Retinal pigment epithelial cell (primary cell): ENCODE data around the gene SLITRK4.
A peak's percentile ranks its signal among the peaks of the same experiment; 100 is the strongest.

Experiments
- DNase-seq: peaks from one replicate; pipeline ENCODE4 v3.0.0-alpha.2; 2010; ENCODE audit warnings: low read depth
- H3K4me3 ChIP-seq: 2 replicates; pipeline ENCODE4 v1.5.1; 2011; ENCODE audit warnings: mild to moderate bottlenecking, low read length, control low read depth, moderate library complexity
- TF ChIP-seq, protein P1 (sequence below): conservative IDR thresholded peaks from 2 replicates; pipeline ENCODE4 v1.5.1; 2011; ENCODE audit warnings: low read depth, low read length, control low read depth, inconsistent platforms

The SLITRK4 gene

DNA sequence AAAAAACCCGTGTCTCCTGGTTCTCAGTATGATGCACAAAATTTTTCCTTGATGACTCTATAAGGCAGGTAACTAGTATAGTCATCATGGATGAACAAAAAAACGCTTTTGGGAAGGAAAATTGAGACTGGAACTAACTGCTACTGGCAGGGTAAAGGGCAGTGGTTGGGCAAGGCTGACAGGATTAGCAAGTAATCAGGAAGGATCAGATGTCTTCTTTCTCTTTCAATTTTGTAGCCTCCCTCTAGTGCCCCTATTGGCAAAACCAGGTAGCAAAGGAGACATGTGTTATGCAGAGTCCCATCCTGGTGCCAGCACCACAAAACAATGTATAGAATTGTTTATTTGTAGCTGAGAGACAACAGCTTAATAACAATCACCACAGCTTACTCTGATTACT lies 12.8 kb upstream of the SLITRK4 start:
- no peak for DNase-seq
- H3K4me3 ChIP-seq, result no peak overlapping the region
- TF ChIP-seq, protein P1, sequence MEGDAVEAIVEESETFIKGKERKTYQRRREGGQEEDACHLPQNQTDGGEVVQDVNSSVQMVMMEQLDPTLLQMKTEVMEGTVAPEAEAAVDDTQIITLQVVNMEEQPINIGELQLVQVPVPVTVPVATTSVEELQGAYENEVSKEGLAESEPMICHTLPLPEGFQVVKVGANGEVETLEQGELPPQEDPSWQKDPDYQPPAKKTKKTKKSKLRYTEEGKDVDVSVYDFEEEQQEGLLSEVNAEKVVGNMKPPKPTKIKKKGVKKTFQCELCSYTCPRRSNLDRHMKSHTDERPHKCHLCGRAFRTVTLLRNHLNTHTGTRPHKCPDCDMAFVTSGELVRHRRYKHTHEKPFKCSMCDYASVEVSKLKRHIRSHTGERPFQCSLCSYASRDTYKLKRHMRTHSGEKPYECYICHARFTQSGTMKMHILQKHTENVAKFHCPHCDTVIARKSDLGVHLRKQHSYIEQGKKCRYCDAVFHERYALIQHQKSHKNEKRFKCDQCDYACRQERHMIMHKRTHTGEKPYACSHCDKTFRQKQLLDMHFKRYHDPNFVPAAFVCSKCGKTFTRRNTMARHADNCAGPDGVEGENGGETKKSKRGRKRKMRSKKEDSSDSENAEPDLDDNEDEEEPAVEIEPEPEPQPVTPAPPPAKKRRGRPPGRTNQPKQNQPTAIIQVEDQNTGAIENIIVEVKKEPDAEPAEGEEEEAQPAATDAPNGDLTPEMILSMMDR, result peak; percentile 27

DNA sequence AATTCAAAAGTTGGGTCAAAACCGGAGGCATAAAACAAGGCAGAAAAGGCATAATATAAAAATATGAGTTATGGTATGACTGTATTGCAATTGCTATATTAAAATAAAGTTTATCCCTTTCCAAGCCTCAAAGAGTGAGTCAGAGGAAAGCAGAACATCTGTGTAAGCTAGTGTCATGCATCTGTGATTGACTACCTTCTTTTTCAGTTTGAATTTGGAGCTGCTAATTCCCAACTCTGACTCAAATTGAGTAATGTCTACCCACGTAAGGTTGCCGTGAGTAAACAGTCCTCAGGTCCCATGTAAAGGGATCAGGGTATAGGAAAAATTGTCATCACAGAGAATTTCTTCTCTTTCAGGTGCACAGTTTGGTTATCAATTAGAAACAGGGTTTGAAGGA lies 6.5 kb upstream of the SLITRK4 start:
- DNase-seq, result no peak
- TF ChIP-seq, protein P1, result no peak
- no peak overlapping the region for H3K4me3 ChIP-seq

DNA sequence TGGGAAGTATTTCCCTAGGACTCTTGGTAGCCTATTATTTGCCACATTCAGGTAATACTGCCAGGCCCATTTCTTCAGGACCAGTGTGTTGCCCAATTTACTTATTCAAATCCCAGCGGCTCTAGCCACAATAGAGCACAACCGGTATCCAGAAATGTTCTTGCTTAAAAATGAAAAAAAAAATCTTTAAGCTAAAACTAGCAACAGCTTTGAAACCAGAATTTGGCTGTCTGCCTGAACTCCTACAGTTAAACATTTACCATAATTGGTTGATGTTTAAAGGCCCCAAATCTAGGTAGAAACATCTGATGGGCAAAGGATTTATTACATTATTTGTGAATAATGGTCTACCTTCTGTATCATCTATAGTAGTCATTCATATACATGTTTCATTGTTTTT lies 930 bp upstream of the SLITRK4 start:
- TF ChIP-seq, protein P1, result no peak
- H3K4me3 ChIP-seq, result no peak overlapping the region
- no peak for DNase-seq

DNA sequence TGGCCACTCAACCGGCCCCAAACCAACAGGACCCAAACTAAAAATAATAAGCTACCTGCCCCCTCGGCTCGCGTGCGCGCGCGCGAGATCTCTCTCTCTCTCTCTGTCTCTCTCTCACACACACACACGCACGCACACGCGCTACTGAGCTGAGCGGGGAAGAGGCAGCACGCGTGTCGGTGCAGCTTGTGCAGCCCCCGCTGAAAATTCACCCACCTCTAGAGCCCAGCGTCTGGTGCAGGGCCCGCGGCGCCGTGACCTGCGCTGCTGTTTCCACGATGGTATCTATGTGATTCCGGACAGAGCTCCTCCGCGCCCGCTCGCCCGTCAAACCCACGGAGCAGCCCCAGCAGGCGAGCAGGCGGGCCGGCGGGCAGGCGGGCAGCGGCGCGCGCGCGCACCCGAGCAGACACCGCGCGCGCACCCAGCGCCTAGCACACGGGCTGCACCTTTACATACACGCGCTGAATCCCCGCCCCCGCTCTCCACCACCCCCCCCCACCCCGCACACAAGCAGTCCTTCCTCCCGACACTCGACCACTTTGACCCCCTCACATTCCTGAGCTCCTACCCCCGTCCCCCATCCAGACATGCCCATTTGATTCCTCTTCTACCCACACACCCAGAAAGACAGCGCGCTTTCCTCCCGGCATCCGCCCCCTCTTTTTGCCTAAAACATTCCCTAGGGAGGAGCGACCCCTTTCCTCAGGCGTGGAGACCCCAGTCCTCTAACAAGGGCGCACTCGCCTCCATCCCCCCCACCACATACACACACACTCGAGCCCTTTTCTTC lies 1.0 kb downstream of the SLITRK4 start:
- TF ChIP-seq, protein P1, result no peak
- no peak for DNase-seq
- peak overlapping the region; percentile 42 for H3K4me3 ChIP-seq

DNA sequence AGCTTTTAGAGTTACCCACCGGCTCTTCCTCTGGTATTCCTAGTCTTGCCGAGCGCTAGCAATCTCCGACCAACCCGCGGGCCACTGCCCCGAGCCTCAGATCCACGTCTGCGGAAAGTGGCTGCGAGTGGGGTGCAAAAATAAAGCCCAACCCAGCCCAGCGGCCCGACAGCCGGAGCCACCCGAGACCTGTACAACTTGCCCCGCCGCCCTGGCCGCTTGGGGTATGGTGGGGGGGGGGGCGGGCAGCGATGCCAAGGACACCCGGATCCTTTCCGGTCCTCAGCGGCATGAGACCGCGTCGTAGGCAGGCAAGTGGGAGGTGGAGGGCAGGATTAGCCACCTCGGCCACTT lies 1.6 kb downstream of the SLITRK4 start:
- DNase-seq, result no peak
- H3K4me3 ChIP-seq, result peak overlapping the region; percentile 40
- TF ChIP-seq, protein P1, result no peak

DNA sequence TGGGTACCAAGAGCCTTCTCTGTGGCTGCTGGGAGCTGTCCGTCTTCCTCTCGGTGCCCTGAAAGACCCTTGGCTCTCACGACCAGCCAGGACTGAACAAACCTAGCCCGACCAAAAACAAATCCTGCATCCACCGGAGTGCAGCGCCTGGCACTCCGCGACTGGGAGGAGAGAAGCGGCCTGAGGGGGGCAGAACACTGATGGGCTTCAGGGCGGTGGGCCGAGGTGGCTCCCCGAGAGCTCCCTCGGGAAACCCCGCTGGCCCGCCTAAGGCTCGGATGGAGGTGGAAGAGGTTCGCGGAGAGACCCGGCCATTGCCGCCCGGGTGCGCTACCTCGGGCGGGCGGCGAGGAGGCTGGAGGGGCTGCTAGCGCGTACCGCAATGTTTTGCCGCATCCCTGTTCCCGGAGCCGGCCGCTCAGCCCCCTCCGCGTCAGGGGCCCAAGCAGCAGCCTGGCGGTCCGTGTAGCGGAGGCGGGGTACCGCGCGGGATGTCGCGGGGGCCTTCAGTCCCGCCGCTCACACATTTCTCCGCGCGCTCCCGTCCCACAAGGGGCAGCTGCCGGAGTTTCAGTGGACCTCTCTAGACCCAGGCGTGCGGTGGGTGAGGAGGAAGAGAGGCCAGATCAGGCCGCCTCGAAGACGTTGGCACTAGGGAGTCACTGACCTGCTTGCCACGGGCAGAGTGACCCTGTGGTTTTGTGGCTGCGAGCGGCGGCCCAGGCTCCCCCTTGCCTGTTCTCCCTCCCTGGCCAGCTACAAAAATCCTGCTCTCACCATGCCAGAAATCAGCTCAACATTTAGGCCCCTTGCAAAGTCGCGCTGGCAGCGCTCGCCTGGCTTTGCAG lies 2.2 kb downstream of the SLITRK4 start:
- TF ChIP-seq, protein P1, result no peak
- no peak for DNase-seq
- H3K4me3 ChIP-seq, result peak overlapping the region; percentile 40
